Kidney (tissue), 14 donors: ENCODE results near the gene JAML. TPM values are rescaled to one million over a fixed set of nuclear protein-coding genes. Genes with fewer than 3 reads are reported as not detected.

Source experiments
- DNase-seq, 5 donors: peaks; one replicate each; pipeline ENCODE4 v3.0.0-alpha.2; 2013 to 2020
- FAIRE-seq: peaks from 2 replicates; lab custom pipeline; 2012; peaks lifted over from hg19 to GRCh38; lab: Jason Lieb, UNC
- H3K27ac ChIP-seq, 2 donors: one replicate each; pipeline ENCODE4 v1.7.0; 2013; ENCODE audit warnings: low read depth in 2 of 2, low read length in 2 of 2, inconsistent platforms in 1 of 2
- H3K27me3 ChIP-seq: one replicate; pipeline ENCODE4 v1.7.1; 2013; ENCODE audit warnings: low read length, inconsistent platforms; ENCODE audit not compliant: control insufficient read depth, insufficient read depth
- H3K36me3 ChIP-seq, 3 donors: one replicate each; pipeline versions ENCODE4 v1.7.0 to v1.7.1; 2013; ENCODE audit warnings: low read length in 3 of 3, control low read depth in 1 of 3, inconsistent platforms in 1 of 3; ENCODE audit not compliant: insufficient read depth in 3 of 3, control insufficient read depth in 2 of 3
- H3K4me1 ChIP-seq, 3 donors: one replicate each; pipeline versions ENCODE4 v1.7.0 to v1.7.1; 2013; ENCODE audit warnings: low read length in 3 of 3, inconsistent platforms in 1 of 3, low read depth in 1 of 3; ENCODE audit not compliant: control insufficient read depth in 2 of 3, insufficient read depth in 2 of 3
- H3K4me3 ChIP-seq, 3 donors: one replicate each; pipeline versions ENCODE4 v1.7.0 to v1.8.1; 2013; ENCODE audit warnings: low read length in 3 of 3, control low read depth in 1 of 3, inconsistent platforms in 1 of 3
- H3K9ac ChIP-seq, 3 donors: one replicate each; pipeline versions ENCODE4 v1.7.0 to v1.7.1; 2013; ENCODE audit warnings: low read length in 3 of 3, control low read depth in 1 of 3, inconsistent platforms in 1 of 3
- H3K9me3 ChIP-seq, 3 donors: one replicate each; pipeline versions ENCODE4 v1.7.0 to v1.7.1; 2013; ENCODE audit warnings: low read length in 3 of 3, control low read depth in 1 of 3, inconsistent platforms in 1 of 3; ENCODE audit not compliant: control insufficient read depth in 2 of 3, insufficient read depth in 1 of 3
- intact Hi-C: fragments of 100-400 bp; cut with DNase I; formaldehyde crosslinking; loops from one replicate; pipeline ENCODE4 v1.11.1; 2022
- polyA plus RNA-seq: library from polyadenylated mRNA; stranded (reverse); fragments of 350-450 nt; fragmentation: Illumina TruSeq; extraction: RNeasy Lipid Tissue Mini Kit (QIAGEN cat#74804); gene quantifications from one replicate; pipeline ENCODE4 v1.2.3, GENCODE V29; 2014; ENCODE audit warnings: low read depth, low replicate concordance; ENCODE audit not compliant: insufficient read depth
- total RNA-seq: library from RNA; stranded (reverse); fragmentation: NEBNext Ultra II Directional; extraction: Animal tissue kit (Norgen Biotek cat#: 25700); gene quantifications from one replicate; pipeline ENCODE4 v1.2.1, GENCODE V29; 2021
- TF ChIP-seq, protein P1 (sequence below): IDR thresholded peaks from 3 replicates; pipeline ENCODE4 v1.5.1; 2012; ENCODE audit warnings: mild to moderate bottlenecking, moderate library complexity, borderline replicate concordance; ENCODE audit not compliant: insufficient read depth; ENCODE audit errors: extremely low read depth
- donor health status: control.
- donor health status: control.
- donor health status: control.
- donor health status: control.
- donor health status: control.
- donor health status: DM: yes; HTN: yes; CAD: no.
- donor health status: Normal renal cell carcinoma (clear cell type).

Gene JAML
- total and polyA plus RNA-seq, 2 donors from 2014 or later, result 2.5 to 17.1 TPM

DNA sequence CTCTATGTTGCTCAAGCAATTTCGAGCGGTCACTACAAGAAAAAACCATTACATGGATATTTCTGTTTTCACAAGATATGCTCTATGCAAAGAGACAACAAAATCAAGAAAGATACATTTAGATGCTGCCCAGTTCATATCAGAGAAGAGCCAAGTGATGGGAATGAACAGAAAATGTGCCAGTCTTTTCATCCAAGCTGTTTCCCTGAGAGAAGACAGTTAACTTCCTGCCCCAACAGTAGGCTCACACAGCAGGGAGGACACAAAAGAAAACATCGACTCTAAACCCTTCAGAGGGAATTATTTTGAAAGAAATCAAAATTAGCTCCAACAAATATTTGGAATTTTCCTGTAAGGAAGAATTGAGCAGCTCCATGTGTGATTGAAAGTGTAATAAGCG lies 11.6 kb downstream of the JAML start:
- Histone ChIP-seq H3K27ac (no peak overlapping the region), H3K36me3 (no peaks in the 10 kb centered on the region), H3K9me3 (no peaks in the 10 kb centered on the region), H3K4me1 (no peaks in the 10 kb centered on the region), H3K27me3 (no peaks in the 10 kb centered on the region), H3K4me3 (no peak overlapping the region), H3K9ac (no peak overlapping the region)
- FAIRE-seq, result no peak
- TF ChIP-seq, protein P1, sequence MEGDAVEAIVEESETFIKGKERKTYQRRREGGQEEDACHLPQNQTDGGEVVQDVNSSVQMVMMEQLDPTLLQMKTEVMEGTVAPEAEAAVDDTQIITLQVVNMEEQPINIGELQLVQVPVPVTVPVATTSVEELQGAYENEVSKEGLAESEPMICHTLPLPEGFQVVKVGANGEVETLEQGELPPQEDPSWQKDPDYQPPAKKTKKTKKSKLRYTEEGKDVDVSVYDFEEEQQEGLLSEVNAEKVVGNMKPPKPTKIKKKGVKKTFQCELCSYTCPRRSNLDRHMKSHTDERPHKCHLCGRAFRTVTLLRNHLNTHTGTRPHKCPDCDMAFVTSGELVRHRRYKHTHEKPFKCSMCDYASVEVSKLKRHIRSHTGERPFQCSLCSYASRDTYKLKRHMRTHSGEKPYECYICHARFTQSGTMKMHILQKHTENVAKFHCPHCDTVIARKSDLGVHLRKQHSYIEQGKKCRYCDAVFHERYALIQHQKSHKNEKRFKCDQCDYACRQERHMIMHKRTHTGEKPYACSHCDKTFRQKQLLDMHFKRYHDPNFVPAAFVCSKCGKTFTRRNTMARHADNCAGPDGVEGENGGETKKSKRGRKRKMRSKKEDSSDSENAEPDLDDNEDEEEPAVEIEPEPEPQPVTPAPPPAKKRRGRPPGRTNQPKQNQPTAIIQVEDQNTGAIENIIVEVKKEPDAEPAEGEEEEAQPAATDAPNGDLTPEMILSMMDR, result no peak
- no peak for DNase-seq
- intact Hi-C loops, result no loop called here

DNA sequence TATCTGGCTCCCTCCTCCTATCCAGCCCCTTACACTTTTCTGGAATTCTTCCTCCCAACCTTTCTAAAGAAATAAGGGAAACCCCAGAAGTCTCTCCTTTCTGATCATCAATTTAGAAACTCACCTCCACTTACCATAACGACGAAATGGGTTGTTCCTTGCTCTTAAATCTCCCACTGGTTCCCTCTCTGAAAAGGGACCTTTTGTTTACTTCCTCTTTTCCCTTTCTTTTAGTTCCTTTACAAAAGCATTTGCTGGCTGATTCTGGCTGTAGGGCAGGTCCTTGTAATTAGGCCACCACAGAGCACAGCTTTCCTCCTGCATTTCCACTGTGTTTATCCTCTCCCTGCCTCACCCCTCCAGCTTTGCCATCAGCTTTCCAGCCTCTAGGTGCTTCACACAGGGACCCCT lies 12.0 kb downstream of the JAML start:
- Histone ChIP-seq H3K36me3 (no peaks in the 10 kb centered on the region), H3K9ac (no peak overlapping the region), H3K4me3 (no peak overlapping the region), H3K27ac (no peak overlapping the region), H3K27me3 (no peaks in the 10 kb centered on the region), H3K9me3 (no peaks in the 10 kb centered on the region), H3K4me1 (no peaks in the 10 kb centered on the region)
- intact Hi-C loops, result no loop called here
- no peak for DNase-seq
- TF ChIP-seq, protein P1, result no peak
- no peak for FAIRE-seq

DNA sequence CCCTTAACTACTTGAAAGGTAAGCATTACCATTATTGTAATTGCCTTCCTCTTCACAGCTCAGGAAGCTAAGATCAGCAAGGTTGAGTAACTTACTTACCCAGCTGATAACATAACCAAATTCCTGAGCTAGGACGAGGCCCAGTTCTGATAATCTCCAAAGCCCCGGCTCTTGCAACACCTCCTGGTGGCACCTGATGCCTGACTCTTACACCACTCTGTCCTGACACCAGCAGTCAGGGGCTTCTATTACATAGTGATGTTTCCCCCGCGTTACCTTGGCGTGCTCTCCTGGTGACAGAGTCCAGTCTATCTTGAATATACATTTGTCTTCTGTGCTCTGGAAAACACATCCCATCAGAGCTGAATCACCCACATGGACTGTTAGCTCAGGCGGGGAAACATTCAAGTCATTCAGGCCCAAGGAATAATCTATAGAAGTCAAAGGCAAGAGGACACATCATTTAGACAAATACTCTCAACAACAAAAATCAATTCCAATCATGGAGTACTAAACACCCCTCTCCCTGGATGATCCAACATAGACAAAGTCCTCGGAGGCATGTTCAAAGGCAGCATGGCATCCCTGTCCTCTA lies 12.6 kb downstream of the JAML start:
- Histone ChIP-seq H3K9me3 (no peaks in the 10 kb centered on the region), H3K4me3 (no peak overlapping the region), H3K9ac (no peak overlapping the region), H3K27me3 (no peaks in the 10 kb centered on the region), H3K27ac (no peak overlapping the region), H3K36me3 (no peaks in the 10 kb centered on the region), H3K4me1 (no peaks in the 10 kb centered on the region)
- FAIRE-seq, result no peak
- intact Hi-C loops, result no loop called here
- DNase-seq, result no peak
- TF ChIP-seq, protein P1, result no peak

DNA sequence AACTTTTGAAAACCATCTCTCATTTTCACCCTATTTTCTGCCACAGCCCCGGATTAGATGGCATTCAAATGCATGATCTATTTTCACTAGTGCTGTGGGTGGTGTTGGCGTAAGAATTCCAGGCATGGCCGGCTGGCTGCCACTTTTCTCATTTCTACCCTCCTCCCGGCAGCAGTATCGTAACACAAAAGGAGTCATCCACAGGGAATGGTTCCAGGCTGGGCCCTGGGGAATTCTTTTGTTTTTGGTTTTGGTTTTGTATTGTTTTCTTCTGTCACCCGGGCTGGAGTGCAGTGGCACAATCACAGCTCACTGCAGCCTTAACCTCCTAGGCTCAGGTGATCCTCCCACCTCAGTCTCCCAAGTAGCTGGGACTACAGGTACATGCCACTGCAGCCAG lies 13.8 kb downstream of the JAML start:
- intact Hi-C loops, result no loop called here
- H3K9me3 ChIP-seq, result no peaks in the 10 kb centered on the region
- H3K4me3 ChIP-seq, result no peak overlapping the region
- H3K27me3 ChIP-seq, result no peaks in the 10 kb centered on the region
- TF ChIP-seq, protein P1, result no peak
- peaks cover 0 to 9% (median 0%) of the 10 kb centered on the region in 3 donors for H3K4me1 ChIP-seq
- no peak for FAIRE-seq
- H3K36me3 ChIP-seq, result no peaks in the 10 kb centered on the region
- DNase-seq, result no peak
- no peak overlapping the region for H3K27ac ChIP-seq
- no peak overlapping the region for H3K9ac ChIP-seq
